NCI-H2029 treated with DMSO at 0.1 percent for 48 hours (cell line): ENCODE results near the gene HIGD1B.

Experiments
- DNase-seq: peaks from one replicate; lab custom pipeline; 2025; lab: John Stamatoyannopoulos, UW

The HIGD1B gene

GRCh38 chr17:44837196-44837595, 10.5 kb upstream of the HIGD1B start:
- DNase-seq = no peak

GRCh38 chr17:44840274-44840673, 7.4 kb upstream of the HIGD1B start:
- DNase-seq = no peak

GRCh38 chr17:44840936-44841335, 6.7 kb upstream of the HIGD1B start:
- DNase-seq = no peak

GRCh38 chr17:44842748-44843147, 4.9 kb upstream of the HIGD1B start:
- no peak for DNase-seq

- no peak for DNase-seq
Measured at GRCh38 chr17:44844390-44844830, 3.3 kb upstream of the HIGD1B start.

GRCh38 chr17:44846206-44846605, 1.5 kb upstream of the HIGD1B start:
- no peak for DNase-seq

- no peak for DNase-seq
Measured at GRCh38 chr17:44848257-44848795, 643 bp downstream of the HIGD1B start.

GRCh38 chr17:44848961-44849489, 1.3 kb downstream of the HIGD1B start:
- no peak for DNase-seq

GRCh38 chr17:44850025-44850424, 2.3 kb downstream of the HIGD1B start:
- no peak for DNase-seq

- no peak for DNase-seq
Measured at GRCh38 chr17:44850612-44851011, 2.9 kb downstream of the HIGD1B start.

GRCh38 chr17:44854192-44854591, 6.5 kb downstream of the HIGD1B start:
- DNase-seq = no peak

- DNase-seq = no peak
Measured at GRCh38 chr17:44859701-44860100, 12.0 kb downstream of the HIGD1B start.

GRCh38 chr17:44862278-44862914, 14.7 kb downstream of the HIGD1B start:
- no peak for DNase-seq

- DNase-seq = no peak
Measured at GRCh38 chr17:44863061-44863918, 15.6 kb downstream of the HIGD1B start.

GRCh38 chr17:44864831-44865230, 17.1 kb downstream of the HIGD1B start:
- DNase-seq = no peak

- peak; percentile 48 for DNase-seq
Measured at GRCh38 chr17:44865231-44865660, 17.6 kb downstream of the HIGD1B start.

- DNase-seq = no peak
Measured at GRCh38 chr17:44865931-44866330, 18.2 kb downstream of the HIGD1B start.

GRCh38 chr17:44867841-44868240, 20.2 kb downstream of the HIGD1B start:
- DNase-seq = no peak

GRCh38 chr17:44871556-44871955, 23.9 kb downstream of the HIGD1B start:
- no peak for DNase-seq

GRCh38 chr17:44872131-44872768, 24.6 kb downstream of the HIGD1B start:
- no peak for DNase-seq

GRCh38 chr17:44875761-44876160, 28.1 kb downstream of the HIGD1B start:
- DNase-seq = no peak

GRCh38 chr17:44877121-44877520, 29.4 kb downstream of the HIGD1B start:
- no peak for DNase-seq
